NT2/D1 (cell line): ENCODE measurements around the gene CAMK1D.

Experiments
- DNase-seq: peaks from one replicate; pipeline ENCODE4 v3.0.0-alpha.2; 2011; ENCODE audit warnings: low read depth, low spot score
- H3K27me3 ChIP-seq: 2 replicates; pipeline ENCODE4 v1.6.0; 2011; ENCODE audit warnings: mild to moderate bottlenecking; ENCODE audit not compliant: insufficient read length, insufficient read depth
- H3K36me3 ChIP-seq: 2 replicates; pipeline ENCODE4 v1.6.1; 2011; ENCODE audit warnings: mild to moderate bottlenecking, low read length, mixed read lengths; ENCODE audit not compliant: insufficient read depth, insufficient read length
- H3K4me1 ChIP-seq: 2 replicates; pipeline ENCODE4 v1.5.1; 2011; ENCODE audit not compliant: insufficient read depth, insufficient read length
- H3K4me3 ChIP-seq: 2 replicates; pipeline ENCODE4 v1.5.1; 2011; ENCODE audit warnings: low read depth; ENCODE audit not compliant: insufficient read length
- H3K9ac ChIP-seq: 2 replicates; pipeline ENCODE4 v1.6.0; 2011; ENCODE audit warnings: low read depth; ENCODE audit not compliant: insufficient read length
- H3K9me3 ChIP-seq: 2 replicates; pipeline ENCODE4 v1.5.1; 2011; ENCODE audit warnings: mild to moderate bottlenecking, low read length; ENCODE audit not compliant: insufficient read depth
- SUZ12 ChIP-seq: IDR thresholded peaks from 2 replicates; pipeline ENCODE4 v1.6.1; 2011; ENCODE audit not compliant: insufficient read length, insufficient read depth; ENCODE audit errors: extremely low read depth
- YY1 ChIP-seq: IDR thresholded peaks from 2 replicates; pipeline ENCODE4 v1.6.1; 2011; ENCODE audit not compliant: insufficient read length, insufficient read depth
- ZNF274 ChIP-seq: IDR thresholded peaks from 2 replicates; pipeline ENCODE4 v1.6.1; 2011; ENCODE audit warnings: mild to moderate bottlenecking, low read depth, low read length

CAMK1D gene

DNA sequence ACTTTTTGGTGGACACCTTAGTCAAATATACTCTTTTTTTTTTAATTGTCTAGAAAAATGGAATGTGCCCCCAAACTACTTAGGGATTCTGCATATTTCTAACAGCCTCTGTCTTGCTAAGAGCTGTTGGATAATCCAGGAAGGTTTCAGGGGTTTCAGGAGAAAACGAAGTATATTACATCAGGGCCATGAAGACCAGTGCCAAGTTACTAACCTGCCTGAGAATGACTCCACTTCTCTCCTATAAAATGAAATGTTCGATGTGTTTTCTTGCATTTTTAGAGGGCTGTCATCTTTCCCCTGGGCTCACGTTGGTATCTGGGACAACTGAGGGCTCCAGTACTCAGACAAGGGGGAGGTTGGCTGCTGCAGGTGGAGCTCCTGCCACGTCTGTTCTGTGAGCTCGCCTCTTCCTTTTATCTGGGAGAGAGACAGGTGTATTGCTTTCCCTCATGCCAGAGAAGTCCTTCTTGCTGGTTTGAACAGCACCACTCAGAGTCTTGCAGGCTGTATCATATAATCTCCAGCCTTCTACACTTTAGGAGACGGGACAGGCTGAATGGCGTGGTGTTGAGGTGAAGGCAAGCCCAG lies 71.3 kb downstream of the CAMK1D start:
- no peak for DNase-seq
- TF ChIP-seq YY1 (no peak), ZNF274 (no peak), SUZ12 (no peak)
- H3K4me1 ChIP-seq = no peaks in the 10 kb centered on the region
- no peaks in the 10 kb centered on the region for H3K27me3 ChIP-seq
- H3K9me3 ChIP-seq = no peaks in the 10 kb centered on the region
- H3K9ac ChIP-seq = no peak overlapping the region
- no peaks in the 10 kb centered on the region for H3K36me3 ChIP-seq
- no peak overlapping the region for H3K4me3 ChIP-seq

DNA sequence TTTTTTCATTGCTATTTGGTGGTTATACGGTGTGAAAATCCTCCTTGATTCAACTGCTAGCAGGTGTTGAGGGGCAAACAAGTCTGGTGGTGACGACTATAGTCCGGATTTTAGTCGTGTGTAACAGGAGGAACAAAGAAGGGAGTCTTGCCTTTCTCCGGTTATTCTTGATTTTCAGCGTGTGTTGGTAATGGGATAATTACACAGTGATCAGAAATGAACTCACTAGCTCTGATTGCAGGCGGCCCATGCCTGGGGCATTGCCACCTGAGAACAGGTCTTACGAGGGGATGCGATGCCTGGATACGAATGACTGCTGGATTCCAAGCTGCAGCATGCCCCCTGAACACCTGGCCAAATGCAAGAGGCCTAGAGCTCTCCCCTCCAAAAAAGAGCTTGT lies 72.8 kb downstream of the CAMK1D start:
- no peak for TF ChIP-seq SUZ12
- TF ChIP-seq YY1 = no peak
- TF ChIP-seq ZNF274 = no peak
- H3K9ac ChIP-seq = no peak overlapping the region
- no peak overlapping the region for H3K4me3 ChIP-seq
- H3K36me3 ChIP-seq = no peaks in the 10 kb centered on the region
- no peaks in the 10 kb centered on the region for H3K9me3 ChIP-seq
- no peaks in the 10 kb centered on the region for H3K27me3 ChIP-seq
- no peaks in the 10 kb centered on the region for H3K4me1 ChIP-seq
- DNase-seq = no peak

- no peaks in the 10 kb centered on the region for H3K27me3 ChIP-seq
- H3K36me3 ChIP-seq = no peaks in the 10 kb centered on the region
- H3K9ac ChIP-seq = no peak overlapping the region
- no peak overlapping the region for H3K4me3 ChIP-seq
- no peaks in the 10 kb centered on the region for H3K4me1 ChIP-seq
- TF ChIP-seq YY1 = no peak
- no peak for TF ChIP-seq SUZ12
- no peak for TF ChIP-seq ZNF274
- DNase-seq = no peak
- H3K9me3 ChIP-seq = no peaks in the 10 kb centered on the region
Measured at GRCh38 chr10:12423896-12424295, 74.5 kb downstream of the CAMK1D start.

DNA sequence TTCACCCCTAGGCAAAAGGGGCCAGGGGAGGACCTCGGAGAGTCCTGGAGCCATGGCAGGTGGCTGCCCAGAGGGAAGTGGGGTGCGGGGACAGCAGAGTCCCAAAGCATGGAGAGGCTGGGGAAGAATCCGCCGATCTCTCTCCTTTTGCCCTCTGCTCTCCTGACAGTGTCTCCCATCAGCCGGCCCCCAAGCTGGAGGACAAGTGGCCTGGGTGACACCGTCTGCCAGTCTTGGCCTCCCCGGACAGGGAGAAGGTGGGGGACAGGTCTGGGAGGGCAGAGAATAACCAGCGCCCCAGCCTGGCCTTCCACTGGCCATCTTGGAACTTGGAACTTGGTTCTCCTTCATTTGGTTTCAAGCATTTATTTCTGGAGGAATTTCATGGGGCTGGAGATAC lies 77.9 kb downstream of the CAMK1D start:
- DNase-seq = no peak
- Histone ChIP-seq H3K4me3 (no peak overlapping the region), H3K9me3 (no peaks in the 10 kb centered on the region), H3K9ac (no peak overlapping the region), H3K27me3 (no peaks in the 10 kb centered on the region), H3K4me1 (no peaks in the 10 kb centered on the region), H3K36me3 (no peaks in the 10 kb centered on the region)
- no peak for TF ChIP-seq SUZ12

DNA sequence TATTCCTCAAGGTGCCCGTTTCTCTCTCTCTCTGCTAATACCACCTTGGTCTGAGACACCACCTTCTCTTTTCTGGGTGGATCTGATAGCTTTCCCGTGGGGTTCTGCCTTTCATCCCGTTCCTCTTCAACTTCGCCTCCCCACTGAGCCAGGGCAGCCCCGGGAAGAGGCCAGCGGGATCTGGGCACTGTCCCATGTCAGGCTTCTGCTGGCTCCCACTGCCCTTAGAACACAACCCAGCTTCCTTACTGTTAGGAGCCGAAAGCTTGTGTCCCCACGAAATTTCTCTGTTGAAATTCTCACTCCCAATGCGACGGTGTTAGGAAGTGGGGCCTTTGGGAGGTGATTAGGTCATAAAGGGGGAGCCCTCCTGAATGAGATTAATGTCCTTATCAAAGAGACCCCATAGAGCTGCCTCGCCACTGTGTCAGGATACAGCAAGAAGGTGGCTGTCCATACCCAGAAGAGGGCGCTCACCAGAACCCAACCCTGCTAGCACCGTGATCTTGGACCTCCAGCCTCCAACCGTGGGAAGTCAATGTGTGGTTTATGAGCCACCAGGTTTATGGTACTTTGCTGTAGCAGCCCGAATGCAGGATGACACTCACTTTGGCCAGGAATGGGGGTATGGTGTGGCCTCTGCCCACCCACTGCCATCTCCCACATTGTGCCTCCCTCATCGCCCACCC lies 79.2 kb downstream of the CAMK1D start:
- H3K4me1 ChIP-seq = no peaks in the 10 kb centered on the region
- no peaks in the 10 kb centered on the region for H3K36me3 ChIP-seq
- TF ChIP-seq SUZ12 = no peak
- no peak for TF ChIP-seq YY1
- no peak for TF ChIP-seq ZNF274
- no peak for DNase-seq
- H3K9me3 ChIP-seq = no peaks in the 10 kb centered on the region
- H3K27me3 ChIP-seq = no peaks in the 10 kb centered on the region
- H3K4me3 ChIP-seq = no peak overlapping the region
- no peak overlapping the region for H3K9ac ChIP-seq

DNA sequence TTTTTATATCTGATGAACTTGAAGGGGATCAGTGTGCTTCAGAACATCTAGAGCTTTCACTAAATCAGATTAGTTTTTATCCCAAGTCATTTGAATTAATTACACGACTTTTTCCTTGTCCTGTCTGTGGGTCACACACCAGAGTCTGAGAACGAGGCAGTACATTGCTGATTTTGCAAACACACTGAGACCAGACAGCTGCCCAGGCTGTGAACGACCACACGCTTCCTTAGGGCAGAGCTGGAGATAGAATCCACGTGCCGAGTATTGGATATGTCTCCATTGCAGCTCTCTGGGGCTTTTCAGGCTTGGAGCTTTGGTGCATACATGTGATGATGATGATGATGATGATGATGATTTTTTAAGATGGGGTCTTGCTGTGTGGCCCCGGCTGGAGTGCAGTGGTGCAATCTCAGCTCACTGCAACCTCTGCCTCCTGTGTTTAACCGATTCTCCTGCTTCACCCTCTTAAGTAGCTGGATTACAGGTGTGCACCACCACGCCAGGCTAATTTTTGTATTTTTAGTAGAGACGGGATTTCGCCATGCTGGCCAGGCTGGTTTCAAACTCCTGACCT lies 81.1 kb downstream of the CAMK1D start:
- Histone ChIP-seq H3K27me3 (no peaks in the 10 kb centered on the region), H3K36me3 (no peaks in the 10 kb centered on the region), H3K9me3 (no peaks in the 10 kb centered on the region), H3K9ac (no peak overlapping the region), H3K4me3 (no peak overlapping the region), H3K4me1 (no peaks in the 10 kb centered on the region)
- no peak for DNase-seq
- TF ChIP-seq SUZ12 = no peak
- no peak for TF ChIP-seq ZNF274
- TF ChIP-seq YY1 = no peak

GRCh38 chr10:12431151-12432101 lies 82.1 kb downstream of the CAMK1D start:
- Histone ChIP-seq H3K9ac (no peak overlapping the region), H3K4me3 (no peak overlapping the region), H3K27me3 (no peaks in the 10 kb centered on the region), H3K9me3 (no peaks in the 10 kb centered on the region), H3K4me1 (peaks cover 4% of the 10 kb centered on the region), H3K36me3 (no peaks in the 10 kb centered on the region)
- TF ChIP-seq SUZ12 (no peak), ZNF274 (no peak), YY1 (no peak)
- no peak for DNase-seq
